T-helper 1 cell (primary cell): Measurements from ENCODE around the gene MED16.
A peak's percentile ranks its signal among the peaks of the same experiment; 100 is the strongest.
"Not testable (repeated sequence)": the region's sequence is repeated elsewhere in the genome, so short reads cannot be mapped to it uniquely, and the experiment has no call there.

ENCODE experiments used
- DNase-seq, 5 donors: peaks; one replicate each; pipeline ENCODE4 v3.0.0-alpha.2; 2012 to 2020

MED16 gene

DNA sequence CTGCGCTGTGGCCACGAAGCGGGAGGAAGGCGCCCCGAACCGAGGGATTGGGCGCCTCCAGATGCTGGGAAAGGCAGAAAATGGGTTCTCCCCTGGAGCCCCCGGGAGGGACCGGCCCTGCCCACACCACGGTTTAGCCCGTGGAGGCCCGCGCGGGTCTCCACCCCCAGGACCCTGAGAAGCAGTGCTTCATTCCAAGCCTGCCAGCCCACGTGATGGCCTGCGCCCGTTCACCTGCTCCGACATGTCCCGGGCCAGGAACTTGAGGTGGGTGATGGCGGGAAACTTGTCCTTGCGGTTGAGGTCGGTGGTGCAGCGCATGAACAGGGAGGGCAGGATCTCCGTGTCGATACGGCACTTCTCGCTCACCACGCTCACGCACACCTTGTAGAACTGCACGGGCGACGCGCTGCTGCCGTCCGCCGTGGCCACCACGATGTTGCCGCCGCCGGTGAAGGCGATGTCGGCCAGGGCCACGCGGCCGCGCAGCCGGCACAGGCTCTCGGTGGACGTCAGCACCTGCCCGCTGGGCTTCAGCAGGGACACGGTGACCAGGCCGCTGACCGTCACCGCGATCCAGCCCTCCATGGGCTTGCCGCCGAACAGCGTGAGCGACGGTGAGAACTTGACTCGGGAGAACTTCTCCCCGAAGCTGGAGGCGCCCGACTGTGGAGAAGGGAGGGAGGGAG is 7.3 kb downstream of the MED16 start:
- no peak for DNase-seq

- no peak for DNase-seq
Observed at GRCh38 chr19:884420-885211, 8.4 kb downstream of the MED16 start.

- no peak for DNase-seq
Observed at GRCh38 chr19:883661-884211, 9.3 kb downstream of the MED16 start.

DNA sequence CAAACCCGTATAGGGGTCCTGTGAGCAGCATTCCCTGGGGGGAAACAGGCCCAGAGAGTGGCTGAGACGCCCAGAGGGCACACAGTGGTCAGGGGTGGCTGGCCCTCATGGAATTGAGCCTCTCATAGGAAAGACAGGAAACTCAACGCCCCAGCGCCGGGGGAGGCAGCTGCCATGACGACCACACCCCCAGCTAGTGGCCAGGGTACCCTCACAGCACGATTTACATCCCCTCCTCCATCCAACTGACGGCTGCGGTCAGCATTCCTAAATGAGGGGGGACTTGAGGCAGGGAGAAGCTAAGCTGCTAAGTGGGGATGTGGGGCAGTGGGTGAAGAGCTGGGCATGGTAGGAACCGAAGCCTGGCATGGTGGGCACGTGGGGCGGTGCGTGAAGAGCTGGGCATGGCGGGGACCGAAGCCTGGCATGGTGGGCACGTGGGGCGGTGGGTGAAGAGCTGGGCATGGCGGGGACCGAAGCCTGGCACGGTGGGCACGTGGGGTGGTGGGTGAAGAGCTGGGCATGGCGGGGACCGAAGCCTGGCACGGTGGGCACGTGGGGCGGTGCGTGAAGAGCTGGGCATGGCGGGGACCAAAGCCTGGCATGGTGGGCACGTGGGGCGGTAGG is 10.0 kb downstream of the MED16 start:
- no peak for DNase-seq

- no peak for DNase-seq
Observed at GRCh38 chr19:881385-882071, 11.5 kb downstream of the MED16 start.

GRCh38 chr19:879711-880438 is 13.1 kb downstream of the MED16 start:
- DNase-seq, result no peak

DNA sequence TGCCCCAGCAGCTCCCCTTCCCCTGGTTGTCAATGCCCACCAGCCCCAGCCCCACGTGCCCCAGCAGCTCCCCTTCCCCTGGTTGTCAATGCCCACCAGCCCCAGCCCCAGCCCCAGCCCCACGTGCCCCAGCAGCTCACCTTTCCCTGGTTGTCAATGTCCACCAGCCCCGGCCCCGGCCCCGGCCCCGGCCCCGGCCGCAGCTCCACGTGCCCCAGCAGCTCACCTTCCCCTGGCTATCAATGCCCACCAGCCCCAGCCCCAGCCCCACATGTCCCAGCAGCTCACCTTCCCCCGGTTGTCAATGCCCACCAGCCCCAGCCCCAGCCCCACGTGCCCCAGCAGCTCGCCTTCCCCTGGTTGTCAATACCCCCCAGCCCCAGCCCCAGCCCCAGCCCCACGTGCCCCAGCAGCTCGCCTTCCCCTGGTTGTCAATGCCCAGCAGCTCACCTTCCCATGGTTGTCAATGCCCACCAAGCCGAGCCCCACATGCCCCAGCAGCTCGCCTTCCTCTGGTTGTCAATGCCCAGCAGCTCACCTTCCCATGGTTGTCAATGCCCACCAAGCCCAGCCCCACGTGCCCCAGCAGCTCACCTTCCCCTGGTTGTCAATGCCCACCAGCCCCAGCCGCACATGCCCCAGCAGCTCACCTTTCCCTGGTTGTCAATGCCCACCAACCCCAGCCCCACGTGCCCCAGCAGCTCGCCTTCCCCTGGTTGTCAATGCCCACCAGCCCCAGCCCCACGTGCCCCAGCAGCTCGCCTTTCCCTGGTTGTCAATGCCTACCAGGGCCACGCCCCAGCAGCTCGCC is 14.0 kb downstream of the MED16 start:
- not testable (repeated sequence) for DNase-seq

DNA sequence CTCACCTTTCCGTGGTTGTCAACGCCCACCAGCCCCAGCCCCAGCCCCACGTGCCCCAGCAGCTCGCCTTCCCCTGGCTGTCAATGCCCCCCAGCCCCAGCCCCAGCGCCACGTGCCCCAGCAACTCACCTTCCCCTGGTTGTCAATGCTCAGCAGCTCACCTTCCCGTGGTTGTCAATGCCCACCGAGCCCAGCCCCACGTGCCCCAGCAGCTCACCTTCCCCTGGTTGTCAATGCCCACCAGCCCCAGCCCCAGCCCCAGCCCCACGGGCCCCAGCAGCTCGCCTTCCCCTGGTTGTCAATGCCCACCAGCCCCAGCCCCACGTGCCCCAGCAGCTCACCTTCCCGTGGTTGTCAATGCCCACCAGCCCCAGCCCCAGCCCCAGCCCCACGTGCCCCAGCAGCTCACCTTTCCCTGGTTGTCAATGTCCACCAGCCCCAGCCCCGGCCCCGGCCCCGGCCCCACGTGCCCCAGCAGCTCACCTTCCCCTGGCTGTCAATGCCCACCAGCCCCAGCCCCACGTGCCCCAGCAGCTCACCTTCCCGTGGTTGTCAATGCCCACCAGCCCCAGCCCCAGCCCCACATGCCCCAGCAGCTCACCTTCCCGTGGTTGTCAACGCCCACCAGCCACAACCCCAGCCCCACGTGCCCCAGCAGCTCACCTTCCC is 14.9 kb downstream of the MED16 start:
- DNase-seq, result not testable (repeated sequence)

- no peak for DNase-seq
Observed at GRCh38 chr19:876780-877314, 16.1 kb downstream of the MED16 start.

GRCh38 chr19:876089-876488 is 16.9 kb downstream of the MED16 start:
- no peak for DNase-seq

GRCh38 chr19:875265-875879 is 17.6 kb downstream of the MED16 start:
- no peak for DNase-seq

GRCh38 chr19:873561-874041 is 19.4 kb downstream of the MED16 start:
- DNase-seq, result no peak

DNA sequence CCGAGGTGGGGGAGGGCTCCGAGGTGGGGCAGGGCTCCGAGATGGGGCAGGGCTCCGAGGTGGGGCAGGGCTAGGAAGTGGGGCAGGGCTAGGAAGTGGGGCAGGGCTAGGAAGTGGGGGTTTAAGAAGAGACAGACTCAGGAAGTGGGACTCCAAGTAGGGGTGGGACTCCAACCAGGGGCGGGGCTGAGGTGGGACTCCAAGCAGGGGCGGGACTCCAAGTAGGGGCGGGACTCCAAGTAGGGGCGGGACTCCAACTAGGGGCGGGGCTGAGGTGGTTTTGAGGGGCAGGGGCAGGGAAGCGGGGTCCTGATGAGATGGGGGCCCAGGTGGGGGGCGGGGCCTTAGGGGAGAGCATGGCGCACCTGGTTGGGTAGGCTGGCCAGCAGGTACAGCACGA is 19.9 kb downstream of the MED16 start:
- peak; percentile 49 to 80 (median 75) for DNase-seq

DNA sequence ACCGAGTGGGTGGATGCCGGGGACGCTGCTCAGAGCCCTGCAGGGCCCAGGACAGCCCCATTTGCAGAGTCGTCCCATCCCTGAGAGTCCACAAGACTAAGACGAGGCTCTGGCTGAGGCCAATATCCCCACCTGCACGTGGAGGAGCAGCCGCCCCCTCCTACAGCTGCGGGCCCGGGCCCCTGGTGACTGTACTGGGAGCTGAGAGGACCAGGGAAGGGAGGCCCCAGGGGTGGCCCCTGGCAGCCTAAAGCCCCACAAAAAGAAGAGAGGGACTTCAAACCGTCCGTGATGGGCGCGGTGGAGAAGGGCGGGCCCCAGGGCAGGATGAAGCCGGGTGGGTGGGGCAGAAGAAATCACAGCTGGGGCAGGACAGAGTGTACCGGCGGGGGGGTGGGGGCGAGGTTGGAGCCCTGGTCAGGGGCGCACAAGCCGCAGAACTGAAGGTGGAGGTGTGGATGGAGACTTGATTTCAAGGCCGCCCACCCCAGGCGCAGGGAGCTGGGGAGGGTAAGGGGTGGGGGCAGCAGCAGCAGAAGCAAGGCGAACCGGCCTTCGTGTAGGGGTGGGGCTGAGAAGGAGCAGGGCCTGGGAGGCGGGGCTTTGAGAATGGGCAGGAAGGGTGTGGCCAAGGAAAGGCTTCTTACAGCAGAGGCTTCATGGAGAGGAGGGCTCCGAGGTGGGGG is 20.6 kb downstream of the MED16 start:
- peak; percentile 72 to 91 (median 79) for DNase-seq

- peak in 1 of 5 donors; percentile 27 for DNase-seq
Observed at GRCh38 chr19:871446-872265, 21.3 kb downstream of the MED16 start.

- no peak for DNase-seq
Observed at GRCh38 chr19:870963-871401, 22.0 kb downstream of the MED16 start.

- DNase-seq, result no peak
Observed at GRCh38 chr19:870314-870713, 22.7 kb downstream of the MED16 start.
